Medulla oblongata (tissue), 1 donor: Measurements from ENCODE around the gene FCN3.

Source experiments
- DNase-seq: peaks from one replicate; pipeline ENCODE4 v3.0.0-alpha.2; 2015; ENCODE audit errors: extremely low spot score

Gene FCN3

GRCh38 chr1:27380224-27380623, 5.6 kb upstream of the FCN3 start:
- no peak for DNase-seq

GRCh38 chr1:27379564-27380122, 5.0 kb upstream of the FCN3 start:
- DNase-seq, result no peak

- no peak for DNase-seq
Measured at GRCh38 chr1:27377760-27378495, 3.3 kb upstream of the FCN3 start.

- DNase-seq, result no peak
Measured at GRCh38 chr1:27372808-27373690, 1.6 kb downstream of the FCN3 start.

GRCh38 chr1:27372022-27372807, 2.4 kb downstream of the FCN3 start:
- no peak for DNase-seq

GRCh38 chr1:27368869-27369582, 5.6 kb downstream of the FCN3 start:
- no peak for DNase-seq

- no peak for DNase-seq
Measured at GRCh38 chr1:27367160-27367650, 7.4 kb downstream of the FCN3 start.

- DNase-seq, result peak; percentile 58
Measured at GRCh38 chr1:27366411-27367159, 8.0 kb downstream of the FCN3 start, which contains the start of gene MAP3K6. Gene MAP3K6, minus strand, starts transcription at chr1:27366961. Its CDS starts 364 bp downstream, at chr1:27366597.

GRCh38 chr1:27366113-27366410, 8.6 kb downstream of the FCN3 start:
- peak; percentile 41 for DNase-seq

- peak; percentile 84 for DNase-seq
Measured at GRCh38 chr1:27365372-27366112, 9.1 kb downstream of the FCN3 start.

- DNase-seq, result no peak
Measured at GRCh38 chr1:27364696-27365371, 9.8 kb downstream of the FCN3 start.

GRCh38 chr1:27363766-27364695, 10.6 kb downstream of the FCN3 start:
- no peak for DNase-seq

GRCh38 chr1:27361553-27361952, 13.1 kb downstream of the FCN3 start:
- DNase-seq, result no peak

GRCh38 chr1:27361044-27361402, 13.6 kb downstream of the FCN3 start:
- no peak for DNase-seq

GRCh38 chr1:27360159-27361043, 14.2 kb downstream of the FCN3 start:
- no peak for DNase-seq

- no peak for DNase-seq
Measured at GRCh38 chr1:27359822-27360158, 14.8 kb downstream of the FCN3 start.

- no peak for DNase-seq
Measured at GRCh38 chr1:27358928-27359313, 15.7 kb downstream of the FCN3 start.
